ENCODE data around the gene CPD.
"Not testable (repeated sequence)": the region's sequence is repeated elsewhere in the genome, so short reads cannot be mapped to it uniquely, and the experiment has no call there.

Gene CPD

GRCh38 chr17:30378825-30379302 lies at the start of gene CPD:
Gene CPD, plus strand, starts transcription at chr17:30378927. Its CDS starts 54 bp downstream, at chr17:30378981.
- DNase-seq (ENCODE audit: low read depth in 2 of 2), result peak; percentile 80 to 84

- DNase-seq (ENCODE audit: low read depth in 2 of 2), result no peak
These were observed 46.6 kb upstream of the CPD start for GRCh38 chr17:30332057-30332542.

- DNase-seq (ENCODE audit: low read depth in 2 of 2), result no peak
These were observed 45.0 kb upstream of the CPD start, which contains the start of gene TMIGD1 for GRCh38 chr17:30333503-30334360. Gene TMIGD1, minus strand, starts transcription at chr17:30334057. Its CDS starts 1,924 bp downstream, at chr17:30332133.

GRCh38 chr17:30334421-30334820 lies 44.3 kb upstream of the CPD start:
- DNase-seq (ENCODE audit: low read depth in 2 of 2), result no peak

- no peak for DNase-seq (ENCODE audit: low read depth in 2 of 2)
These were observed 42.2 kb upstream of the CPD start for GRCh38 chr17:30336369-30337171.

GRCh38 chr17:30337393-30337999 lies 41.2 kb upstream of the CPD start:
- no peak for DNase-seq (ENCODE audit: low read depth in 2 of 2)

- DNase-seq (ENCODE audit: low read depth in 2 of 2), result no peak
These were observed 39.6 kb upstream of the CPD start for GRCh38 chr17:30339086-30339485.

GRCh38 chr17:30340801-30341356 lies 37.8 kb upstream of the CPD start:
- no peak for DNase-seq (ENCODE audit: low read depth in 2 of 2)

- DNase-seq (ENCODE audit: low read depth in 2 of 2), result no peak
These were observed 37.0 kb upstream of the CPD start for GRCh38 chr17:30341703-30342249.

- not testable (repeated sequence) for DNase-seq (ENCODE audit: low read depth in 2 of 2)
These were observed 35.5 kb upstream of the CPD start for GRCh38 chr17:30343244-30343643.

GRCh38 chr17:30343796-30344195 lies 34.9 kb upstream of the CPD start:
- no peak for DNase-seq (ENCODE audit: low read depth in 2 of 2)

GRCh38 chr17:30344283-30345088 lies 34.2 kb upstream of the CPD start:
- DNase-seq (ENCODE audit: low read depth in 2 of 2), result no peak

GRCh38 chr17:30345089-30345433 lies 33.7 kb upstream of the CPD start:
- DNase-seq (ENCODE audit: low read depth in 2 of 2), result no peak

- no peak for DNase-seq (ENCODE audit: low read depth in 2 of 2)
These were observed 33.1 kb upstream of the CPD start for GRCh38 chr17:30345527-30346075.

GRCh38 chr17:30346221-30346795 lies 32.4 kb upstream of the CPD start:
- DNase-seq (ENCODE audit: low read depth in 2 of 2), result no peak

- DNase-seq (ENCODE audit: low read depth in 2 of 2), result no peak
These were observed 31.2 kb upstream of the CPD start for GRCh38 chr17:30347488-30347887.

GRCh38 chr17:30349252-30349651 lies 29.5 kb upstream of the CPD start:
- no peak for DNase-seq (ENCODE audit: low read depth in 2 of 2)

GRCh38 chr17:30351263-30351662 lies 27.5 kb upstream of the CPD start:
- not testable (repeated sequence) for DNase-seq (ENCODE audit: low read depth in 2 of 2)

GRCh38 chr17:30351735-30352134 lies 27.0 kb upstream of the CPD start:
- no peak for DNase-seq (ENCODE audit: low read depth in 2 of 2)

- DNase-seq (ENCODE audit: low read depth in 2 of 2), result no peak
These were observed 26.4 kb upstream of the CPD start for GRCh38 chr17:30352240-30352814.

All from fibroblast of skin of left biceps (primary cell).